Endothelial cell of umbilical vein (primary cell): ENCODE data around the gene ROPN1. TPM values are rescaled to one million over a fixed set of nuclear protein-coding genes. Genes with fewer than 3 reads are reported as not detected.
"Not testable (repeated sequence)": the region's sequence is repeated elsewhere in the genome, so short reads cannot be mapped to it uniquely, and the experiment has no call there.

ENCODE experiments used
- BruUV-seq: library from RNA; stranded (reverse); fragments of 400-500 nt; replicated peaks from 2 replicates; lab custom pipeline; 2021; lab: Mats Ljungman, UMichigan
- CTCF ChIA-PET: fragments of 300-600, 350-600 bp; sonication (Branson Sonifier 250); formaldehyde crosslinking; loops from one replicate; lab custom pipeline; 2021; ENCODE audit warnings: antibody characterized with exemption, inconsistent platforms; lab: Charles Lee
- POLR2A ChIA-PET: fragments of 300-600, 350-600 bp; sonication (Branson Sonifier 250); formaldehyde crosslinking; loops from one replicate; lab custom pipeline; 2021; ENCODE audit warnings: antibody characterized with exemption, inconsistent platforms; lab: Charles Lee
- DNase-seq: peaks from one replicate; pipeline ENCODE4 v3.0.0-alpha.2; 2011; ENCODE audit warnings: low read depth, low spot score
- FAIRE-seq: peaks from 2 replicates; lab custom pipeline; 2011; peaks lifted over from hg19 to GRCh38; lab: Jason Lieb, UNC
- H2AFZ ChIP-seq: 2 replicates; pipeline ENCODE4 v1.6.0; 2012; ENCODE audit warnings: low read depth, low read length, control low read depth, inconsistent platforms
- H3K27ac ChIP-seq: 2 replicates; pipeline ENCODE4 v1.5.1; 2011; ENCODE audit warnings: low read depth, mild to moderate bottlenecking, control low read depth, low read length, moderate library complexity; ENCODE audit not compliant: insufficient read depth
- H3K27me3 ChIP-seq, 2 experiments: 2 replicates each; pipeline versions ENCODE4 v1.6.0 to v1.6.1; 2011; ENCODE audit warnings: low read length in 2 of 2, mixed read lengths in 1 of 2; ENCODE audit not compliant: control insufficient read depth in 2 of 2, insufficient read depth in 2 of 2
- H3K36me3 ChIP-seq, 2 experiments: 2 replicates in 1 of 2; 3 replicates in 1 of 2; pipeline ENCODE4 v1.5.1; 2011; ENCODE audit warnings: low read length in 2 of 2, mild to moderate bottlenecking in 1 of 2, moderate library complexity in 1 of 2; ENCODE audit not compliant: control insufficient read depth in 2 of 2, insufficient read depth in 2 of 2; ENCODE audit errors: extremely low read depth in 1 of 2
- H3K4me1 ChIP-seq: 3 replicates; pipeline ENCODE4 v1.5.1; 2011; ENCODE audit warnings: mild to moderate bottlenecking, low read length; ENCODE audit not compliant: control insufficient read depth, insufficient read depth; ENCODE audit errors: extremely low read depth
- H3K4me2 ChIP-seq: 2 replicates; pipeline ENCODE4 v1.6.1; 2011; ENCODE audit warnings: low read length, control low read depth, mixed read lengths; ENCODE audit not compliant: insufficient read depth
- H3K4me3 ChIP-seq, 3 experiments: fragments of 200-600 bp in 1 of 3; sonication (generic), shearing (Covaris generic) in 1 of 3; replicated peaks in 1 of 3; 2 replicates each; pipeline ENCODE4 v1.5.1; 2011 to 2016; ENCODE audit warnings: control low read depth in 3 of 3, low read length in 3 of 3, mild to moderate bottlenecking in 2 of 3, inconsistent platforms in 1 of 3, low read depth in 1 of 3, moderate library complexity in 1 of 3; ENCODE audit not compliant: insufficient read depth in 1 of 3
- H3K79me2 ChIP-seq: 2 replicates; pipeline ENCODE4 v1.6.0; 2012; ENCODE audit warnings: low read length, inconsistent platforms; ENCODE audit not compliant: control insufficient read depth, insufficient read depth
- H3K9ac ChIP-seq: replicated peaks from 2 replicates; pipeline ENCODE3; 2011; ENCODE audit warnings: low read length, control low read depth; ENCODE audit not compliant: insufficient read depth; ENCODE audit errors: extremely low read depth
- H3K9me1 ChIP-seq: replicated peaks from 3 replicates; pipeline ENCODE4 v1.6.0; 2011; ENCODE audit warnings: mild to moderate bottlenecking, low read length; ENCODE audit not compliant: control insufficient read depth, insufficient read depth; ENCODE audit errors: extremely low read depth
- H3K9me3 ChIP-seq: replicated peaks from 2 replicates; pipeline ENCODE4 v1.5.1; 2012; ENCODE audit warnings: low read length, inconsistent platforms; ENCODE audit not compliant: control insufficient read depth, insufficient read depth
- H4K20me1 ChIP-seq: replicated peaks from 2 replicates; pipeline ENCODE3; 2011; ENCODE audit warnings: mild to moderate bottlenecking, low read length; ENCODE audit not compliant: control insufficient read depth, insufficient read depth; ENCODE audit errors: extremely low read depth
- CTCF ChIP-seq, 2 donors: IDR thresholded peaks; 1 replicate in 1 of 2; 2 replicates in 1 of 2; pipeline ENCODE4 v1.5.1; 2011; ENCODE audit warnings: low read length in 2 of 2, mild to moderate bottlenecking in 2 of 2, moderate library complexity in 2 of 2, control low read depth in 1 of 2, inconsistent platforms in 1 of 2, low read depth in 1 of 2; ENCODE audit not compliant: insufficient read depth in 1 of 2; ENCODE audit errors: extremely low read depth in 1 of 2
- dilution Hi-C: fragments of 300-500 bp; cut with MboI; formaldehyde crosslinking; loops from one replicate; pipeline ENCODE4 v1.15.0; 2019; ENCODE audit warnings: low sequenced_read_pairs; ENCODE audit not compliant: extremely low pct_ligation_motif_present
- intact Hi-C: fragments of 100-400 bp; cut with micrococcal nuclease; formaldehyde crosslinking; loops from one replicate; pipeline ENCODE4 v1.10.0; 2022
- polyA plus RNA-seq, 4 experiments: library from polyadenylated mRNA; depleted of rRNA in 3 of 4; stranded (reverse) in 3 of 4; unstranded in 1 of 4; fragments of >200 nt; gene quantifications; 2 replicates each; pipeline versions ENCODE4 v1.2.1 to v1.2.3, GENCODE V29; 2011 to 2012; ENCODE audit warnings: missing spikeins in 1 of 4
- total RNA-seq: library from RNA; stranded (reverse); gene quantifications from 2 replicates; pipeline ENCODE4 v1.2.3, GENCODE V29; 2021

Gene ROPN1
- total and polyA plus RNA-seq, 2 donors (not counting 3 experiments of a cell fraction or from before 2014, with no cell fraction given) = not detected

GRCh38 chr3:123979525-123980501 is 12.1 kb downstream of the ROPN1 start:
- dilution Hi-C loops, H3K27ac ChIP-seq, H3K79me2 ChIP-seq, H3K36me3 ChIP-seq, H4K20me1 ChIP-seq, POLR2A ChIA-PET, H3K9me1 ChIP-seq, H2AFZ ChIP-seq, H3K9me3 ChIP-seq, H3K4me1 ChIP-seq, H3K9ac ChIP-seq, BruUV-seq: not testable (repeated sequence)
- DNase-seq (peak; percentile 35), FAIRE-seq (peak; percentile 78)
- H3K27me3 ChIP-seq = peaks cover 36 to 52% of the 10 kb centered on the region in 2 experiments
- TF ChIP-seq CTCF (IDR thresholded peaks at IDR 0.05; ENCODE audit: extremely low read depth in 1 of 2, insufficient read depth in 1 of 2, low read depth in 1 of 2, low read length in 2 of 2) = peak; percentile 39 to 54
- H3K4me2 ChIP-seq = peak overlapping the region; percentile 21
- CTCF ChIA-PET = interaction anchor here (0.7 to 2.8 kb wide), 10 partner anchors 9 to 302 kb away, joined by 3 to 12 read pairs (median 4); partner anchors contain the start of gene CCDC14
- intact Hi-C loops = loop anchor here (2.0 kb wide), 1 partner anchor 229 kb away; no protein-coding TSS in a partner anchor
- peak overlapping the region in 1 of 3 experiments; percentile 10 for H3K4me3 ChIP-seq

GRCh38 chr3:123976904-123977303 is 15.0 kb downstream of the ROPN1 start:
- dilution Hi-C loops, H3K4me2 ChIP-seq, H3K36me3 ChIP-seq, H3K9ac ChIP-seq, FAIRE-seq, H3K4me3 ChIP-seq, POLR2A ChIA-PET, H3K27ac ChIP-seq, H4K20me1 ChIP-seq, BruUV-seq, CTCF ChIA-PET, H3K4me1 ChIP-seq, H3K9me1 ChIP-seq, DNase-seq, intact Hi-C loops, H2AFZ ChIP-seq, H3K79me2 ChIP-seq, H3K9me3 ChIP-seq: not testable (repeated sequence)
- peaks cover 23 to 26% of the 10 kb centered on the region in 2 experiments for H3K27me3 ChIP-seq

GRCh38 chr3:123976181-123976898 is 15.6 kb downstream of the ROPN1 start:
- CTCF ChIA-PET, H3K36me3 ChIP-seq, H2AFZ ChIP-seq, H3K4me2 ChIP-seq, H3K9me1 ChIP-seq, H3K27ac ChIP-seq, H3K4me3 ChIP-seq, H3K79me2 ChIP-seq, intact Hi-C loops, DNase-seq, dilution Hi-C loops, BruUV-seq, H3K4me1 ChIP-seq, H3K9ac ChIP-seq, H4K20me1 ChIP-seq, FAIRE-seq, H3K9me3 ChIP-seq, POLR2A ChIA-PET: not testable (repeated sequence)
- H3K27me3 ChIP-seq = peaks cover 26 to 28% of the 10 kb centered on the region in 2 experiments
